SU-DHL-6 (cell line): ENCODE results near the gene KPNA5.
A peak's percentile ranks its signal among the peaks of the same experiment; 100 is the strongest.
"Not testable (repeated sequence)": the region's sequence is repeated elsewhere in the genome, so short reads cannot be mapped to it uniquely, and the experiment has no call there.

Source experiments
- H2AFZ ChIP-seq: fragments of 200-600 bp; sonication (generic); 2 replicates; pipeline ENCODE4 v1.6.1; 2014; ENCODE audit warnings: low read depth, mild to moderate bottlenecking, moderate library complexity, mixed read lengths, antibody characterized with exemption, low read length; ENCODE audit not compliant: severe bottlenecking
- H3F3A ChIP-seq: fragments of 200-600 bp; shearing (Covaris generic); 2 replicates; pipeline ENCODE4 v1.6.0; 2016; ENCODE audit warnings: antibody characterized with exemption, mild to moderate bottlenecking; ENCODE audit not compliant: insufficient read depth
- H3K27ac ChIP-seq: fragments of 200-600 bp; sonication (generic); 2 replicates; pipeline ENCODE4 v1.5.1; 2016; ENCODE audit warnings: low read depth, mild to moderate bottlenecking, low read length, moderate library complexity, mixed read lengths
- H3K27me3 ChIP-seq: fragments of 200-600 bp; sonication (generic), shearing (Covaris generic); 2 replicates; pipeline ENCODE4 v1.6.0; 2014; ENCODE audit warnings: mild to moderate bottlenecking, low read length
- H3K36me3 ChIP-seq: fragments of 200-600 bp; sonication (generic); 2 replicates; pipeline ENCODE4 v1.6.1; 2014; ENCODE audit warnings: mild to moderate bottlenecking, low read length, mixed read lengths
- H3K4me2 ChIP-seq: fragments of 300-600, 200-600 bp; shearing (Covaris generic), sonication (generic); 2 replicates; pipeline ENCODE4 v1.6.0; 2014; ENCODE audit warnings: low read length, low read depth, mild to moderate bottlenecking; ENCODE audit not compliant: poor library complexity, severe bottlenecking
- H3K4me3 ChIP-seq: fragments of 200-600 bp; sonication (generic); 2 replicates; pipeline ENCODE4 v1.5.1; 2014; ENCODE audit warnings: antibody characterized with exemption, low read length, mild to moderate bottlenecking, mixed read lengths; ENCODE audit not compliant: insufficient read depth, poor library complexity, severe bottlenecking
- H3K79me2 ChIP-seq: fragments of 200-600 bp; sonication (generic); 2 replicates; pipeline ENCODE4 v1.6.1; 2014; ENCODE audit warnings: mild to moderate bottlenecking, low read length, moderate library complexity; ENCODE audit not compliant: insufficient read depth
- H3K9ac ChIP-seq: fragments of 200-600 bp; sonication (generic); 2 replicates; pipeline ENCODE4 v1.7.0; 2014; ENCODE audit warnings: mild to moderate bottlenecking, low read length
- H3K9me2 ChIP-seq: fragments of 200-600 bp; sonication (generic); replicated peaks from 2 replicates; pipeline ENCODE4 v1.6.1; 2014; ENCODE audit warnings: low read length; ENCODE audit not compliant: insufficient read depth
- H3K9me3 ChIP-seq: fragments of 200-600 bp; sonication (generic); 2 replicates; pipeline ENCODE4 v1.6.1; 2014; ENCODE audit warnings: low read length, mixed read lengths; ENCODE audit not compliant: insufficient read depth
- H4K20me1 ChIP-seq: fragments of 200-600 bp; sonication (generic); 2 replicates; pipeline ENCODE4 v1.6.1; 2014; ENCODE audit warnings: low read depth, mild to moderate bottlenecking, antibody characterized with exemption, low read length, moderate library complexity, mixed read lengths
- EZH2phosphoT487 ChIP-seq: fragments of 200-600 bp; sonication (generic), shearing (Covaris generic); conservative IDR thresholded peaks from 2 replicates; pipeline ENCODE4 v1.6.1; 2018; ENCODE audit warnings: mild to moderate bottlenecking, antibody characterized with exemption, low read length, moderate library complexity, mixed read lengths
- TF ChIP-seq, protein P1 (sequence below): fragments of 200-600 bp; sonication (generic); IDR thresholded peaks from one replicate; pipeline ENCODE4 v1.5.1; 2017; ENCODE audit warnings: antibody characterized with exemption, mild to moderate bottlenecking, low read length, moderate library complexity; ENCODE audit not compliant: insufficient read depth, poor library complexity, severe bottlenecking

The KPNA5 gene

DNA sequence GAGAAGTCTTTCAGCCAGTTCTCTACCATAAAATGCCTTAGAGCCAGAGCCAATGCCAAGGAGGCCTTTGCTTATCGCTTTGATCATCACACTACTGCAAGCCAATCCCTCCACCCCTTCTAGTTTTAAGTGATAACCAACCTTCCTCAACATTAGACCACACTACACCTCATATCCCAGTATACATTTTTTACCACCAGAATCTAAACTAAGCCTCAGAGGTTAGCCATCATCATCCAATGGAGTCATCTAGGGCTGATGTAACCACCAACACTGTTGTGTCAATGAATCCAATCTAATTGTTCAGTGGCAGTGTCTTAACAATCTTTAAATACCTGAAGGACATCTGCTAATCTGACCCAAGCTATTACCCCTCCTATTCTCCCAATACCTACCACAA is 18.8 kb upstream of the KPNA5 start:
- Histone ChIP-seq H3K4me3 (no peak overlapping the region), H3K9me2 (no peaks in the 10 kb centered on the region), H3K27ac (no peak overlapping the region), H3K27me3 (no peaks in the 10 kb centered on the region), H3F3A (no peaks in the 10 kb centered on the region; the same call in 1 of the 2 replicates), H3K9me3 (no peaks in the 10 kb centered on the region), H3K4me2 (no peak overlapping the region), H2AFZ (no peak overlapping the region), H3K36me3 (peaks cover 11% of the 10 kb centered on the region; the same call in 1 of the 2 replicates), H3K9ac (no peak overlapping the region), H4K20me1 (peaks cover 23% of the 10 kb centered on the region), H3K79me2 (peaks cover 81% of the 10 kb centered on the region)
- TF ChIP-seq, protein P1, sequence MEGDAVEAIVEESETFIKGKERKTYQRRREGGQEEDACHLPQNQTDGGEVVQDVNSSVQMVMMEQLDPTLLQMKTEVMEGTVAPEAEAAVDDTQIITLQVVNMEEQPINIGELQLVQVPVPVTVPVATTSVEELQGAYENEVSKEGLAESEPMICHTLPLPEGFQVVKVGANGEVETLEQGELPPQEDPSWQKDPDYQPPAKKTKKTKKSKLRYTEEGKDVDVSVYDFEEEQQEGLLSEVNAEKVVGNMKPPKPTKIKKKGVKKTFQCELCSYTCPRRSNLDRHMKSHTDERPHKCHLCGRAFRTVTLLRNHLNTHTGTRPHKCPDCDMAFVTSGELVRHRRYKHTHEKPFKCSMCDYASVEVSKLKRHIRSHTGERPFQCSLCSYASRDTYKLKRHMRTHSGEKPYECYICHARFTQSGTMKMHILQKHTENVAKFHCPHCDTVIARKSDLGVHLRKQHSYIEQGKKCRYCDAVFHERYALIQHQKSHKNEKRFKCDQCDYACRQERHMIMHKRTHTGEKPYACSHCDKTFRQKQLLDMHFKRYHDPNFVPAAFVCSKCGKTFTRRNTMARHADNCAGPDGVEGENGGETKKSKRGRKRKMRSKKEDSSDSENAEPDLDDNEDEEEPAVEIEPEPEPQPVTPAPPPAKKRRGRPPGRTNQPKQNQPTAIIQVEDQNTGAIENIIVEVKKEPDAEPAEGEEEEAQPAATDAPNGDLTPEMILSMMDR, result no peak
- no peak for TF ChIP-seq EZH2phosphoT487

DNA sequence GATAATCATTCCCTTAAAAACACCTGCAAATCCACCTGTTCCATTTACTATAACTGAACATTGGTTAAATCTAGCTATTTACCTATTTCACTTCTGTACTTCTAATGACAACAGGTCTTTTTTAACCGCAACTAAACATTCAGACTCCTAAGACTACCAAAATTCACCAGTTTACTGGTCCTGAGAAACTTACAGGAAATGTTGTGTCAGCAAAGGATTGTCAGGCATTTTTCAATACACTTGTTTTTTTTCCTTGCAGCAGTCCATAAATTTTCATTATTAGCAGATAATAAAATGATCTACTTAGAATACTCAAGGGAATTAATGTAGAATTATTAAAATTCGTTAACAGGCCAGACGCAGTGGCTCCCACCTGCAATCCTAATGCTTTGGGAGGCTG is 17.7 kb upstream of the KPNA5 start:
- H3K4me2 ChIP-seq, result peak overlapping the region; percentile 25
- H3K79me2 ChIP-seq, result peaks cover 92% of the 10 kb centered on the region
- H4K20me1 ChIP-seq, result peaks cover 23% of the 10 kb centered on the region
- no peaks in the 10 kb centered on the region; the same call in 1 of the 2 replicates for H3F3A ChIP-seq
- TF ChIP-seq, protein P1, result no peak
- no peak for TF ChIP-seq EZH2phosphoT487
- no peaks in the 10 kb centered on the region for H3K27me3 ChIP-seq
- peaks cover 4% of the 10 kb centered on the region; the same call in 1 of the 2 replicates for H3K36me3 ChIP-seq
- H3K9me2 ChIP-seq, result no peaks in the 10 kb centered on the region
- no peaks in the 10 kb centered on the region for H3K9me3 ChIP-seq
- no peak overlapping the region for H3K9ac ChIP-seq
- no peak overlapping the region for H2AFZ ChIP-seq
- H3K27ac ChIP-seq, result no peak overlapping the region
- no peak overlapping the region for H3K4me3 ChIP-seq

DNA sequence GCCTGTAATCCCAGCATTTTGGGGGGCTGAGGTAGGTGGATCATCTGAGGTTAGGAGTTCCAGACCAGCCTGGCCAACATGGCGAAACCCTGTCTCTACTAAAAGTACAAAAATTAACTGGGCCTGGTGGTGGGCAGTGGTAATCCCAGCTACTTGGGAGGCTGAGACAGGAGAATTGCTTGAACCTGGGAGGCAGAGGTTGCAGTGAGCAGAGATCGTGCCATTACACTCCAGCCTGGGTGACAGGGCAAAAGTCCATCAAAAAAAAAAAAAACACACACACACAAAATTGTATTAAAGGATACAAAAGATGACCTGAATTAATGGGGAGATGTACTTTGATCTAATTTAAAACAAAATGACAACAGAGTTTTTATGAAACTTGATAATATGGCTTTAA is 16.8 kb upstream of the KPNA5 start:
- H3K4me3 ChIP-seq, H3K36me3 ChIP-seq, H3K27me3 ChIP-seq, H3F3A ChIP-seq, H3K9me3 ChIP-seq, H3K27ac ChIP-seq, H2AFZ ChIP-seq, H3K9ac ChIP-seq, H3K9me2 ChIP-seq: not testable (repeated sequence)
- Histone ChIP-seq H3K4me2 (peak overlapping the region; percentile 93), H4K20me1 (peaks cover 23% of the 10 kb centered on the region), H3K79me2 (peaks cover 93% of the 10 kb centered on the region)

DNA sequence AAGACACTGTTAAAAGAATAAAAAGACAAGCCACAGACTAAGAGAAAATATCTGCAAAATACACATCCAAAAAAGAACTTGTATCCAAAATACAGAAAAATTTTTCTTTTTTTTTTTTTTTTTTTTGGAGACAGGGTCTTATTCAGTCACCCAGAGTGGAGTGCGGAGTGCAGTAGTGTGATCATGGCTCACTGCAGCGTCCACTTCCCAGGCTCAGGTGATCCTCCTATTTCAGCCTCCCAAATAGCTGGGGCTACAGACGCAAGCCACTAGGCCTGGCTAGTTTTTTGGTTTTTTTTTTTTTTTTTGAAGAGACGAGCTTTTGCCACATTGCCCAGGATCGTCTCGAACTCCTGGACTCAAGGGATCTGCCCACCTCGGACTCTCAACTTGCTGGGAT is 15.5 kb upstream of the KPNA5 start:
- Histone ChIP-seq H3K9ac (peak overlapping the region; percentile 18; the same call in 1 of the 2 replicates), H3K27me3 (no peaks in the 10 kb centered on the region), H3K4me2 (peak overlapping the region; percentile 93), H3K36me3 (no peaks in the 10 kb centered on the region), H4K20me1 (peaks cover 20% of the 10 kb centered on the region), H3K27ac (no peak overlapping the region), H2AFZ (no peak overlapping the region), H3K9me3 (no peaks in the 10 kb centered on the region), H3K9me2 (no peaks in the 10 kb centered on the region), H3F3A (no peaks in the 10 kb centered on the region; the same call in 1 of the 2 replicates), H3K79me2 (peaks cover 81% of the 10 kb centered on the region), H3K4me3 (peak overlapping the region; percentile 88)
- TF ChIP-seq EZH2phosphoT487, result no peak
